ENCODE data around the gene MYOCOS. TPM values are rescaled to one million over a fixed set of nuclear protein-coding genes. Genes with fewer than 3 reads are reported as not detected.

The MYOCOS gene
- total and polyA plus RNA-seq, 2 of the 4 experiments (the other 2 are of a cell fraction) = not detected

- Histone ChIP-seq H3K4me2 (ENCODE audit: low read depth, low read length) (no peak overlapping the region), H3K18ac (ENCODE audit: low read depth, low read length) (no peak overlapping the region), H3K27ac (ENCODE audit: insufficient read depth, low read length) (no peak overlapping the region), H3K36me3 (ENCODE audit: control insufficient read depth, insufficient read depth, low read length) (no peaks in the 10 kb centered on the region), H2AK5ac (ENCODE audit: low read depth, low read length) (no peak overlapping the region), H4K8ac (ENCODE audit: low read depth in 2 of 2, low read length in 2 of 2) (no peak overlapping the region), H3K4me1 (ENCODE audit: control insufficient read depth, insufficient read depth, low read length) (no peaks in the 10 kb centered on the region), H2AK9ac (replicated peaks; ENCODE audit: low read depth, low read length, poor library complexity) (no peak overlapping the region), H3K27me3 (ENCODE audit: control insufficient read depth, insufficient read depth, low read length) (peaks cover 1% of the 10 kb centered on the region), H3K23ac (ENCODE audit: low read depth, low read length) (no peak overlapping the region), H2BK5ac (ENCODE audit: low read depth, low read length, poor library complexity, severe bottlenecking) (no peak overlapping the region), H3K14ac (replicated peaks; ENCODE audit: low read depth, low read length) (no peak overlapping the region), H2BK120ac (ENCODE audit: low read depth, low read length) (no peak overlapping the region), H2BK20ac (ENCODE audit: low read depth, low read length) (no peak overlapping the region), H3K56ac (ENCODE audit: extremely low read depth, insufficient read depth, low read length) (no peak overlapping the region), H4K20me1 (ENCODE audit: insufficient read depth, low read length) (no peaks in the 10 kb centered on the region), H4K91ac (ENCODE audit: insufficient read depth, low read depth, low read length) (no peak overlapping the region), H3K9me1 (ENCODE audit: insufficient read depth, low read length) (no peaks in the 10 kb centered on the region), H2BK15ac (ENCODE audit: low read depth, low read length) (no peak overlapping the region), H3K4me3 (ENCODE audit: insufficient read depth, low read depth, low read length) (no peak overlapping the region), H2AFZ (replicated peaks; ENCODE audit: low read length, poor library complexity) (peak overlapping the region; percentile 14), H4K5ac (ENCODE audit: low read depth, low read length) (no peak overlapping the region), H3K4ac (ENCODE audit: low read depth, low read length) (no peak overlapping the region), H3K79me1 (ENCODE audit: low read depth in 1 of 2, low read length in 2 of 2) (no peaks in the 10 kb centered on the region), H3K9me3 (ENCODE audit: control insufficient read depth, insufficient read depth, low read length) (no peaks in the 10 kb centered on the region), H3K9ac (ENCODE audit: low read depth, low read length) (no peak overlapping the region)
- no peak for TF ChIP-seq MXI1 (IDR thresholded peaks at IDR 0.05; ENCODE audit: borderline replicate concordance, low read depth, low read length)
- TF ChIP-seq USF2 (IDR thresholded peaks at IDR 0.05; ENCODE audit: low read depth, low read length) = no peak
- no peak for TF ChIP-seq CTCF (conservative IDR thresholded peaks at IDR 0.05; ENCODE audit: low read depth, low read length)
- TF ChIP-seq RFX5 (IDR thresholded peaks at IDR 0.05; ENCODE audit: low read depth, low read length) = no peak
- TF ChIP-seq NFE2L2 (IDR thresholded peaks at IDR 0.05; ENCODE audit: low read depth, low read length) = no peak
- TF ChIP-seq BHLHE40 (IDR thresholded peaks at IDR 0.05; ENCODE audit: low read depth, low read length) = no peak
- TF ChIP-seq MAZ (IDR thresholded peaks at IDR 0.05; ENCODE audit: borderline replicate concordance, low read depth, low read length) = no peak
- no peak for TF ChIP-seq ELK1 (IDR thresholded peaks at IDR 0.05; ENCODE audit: borderline replicate concordance, low read depth, low read length)
- no peak for TF ChIP-seq FOS (IDR thresholded peaks at IDR 0.05; ENCODE audit: low read depth, low read length)
- no peak for TF ChIP-seq SMC3 (IDR thresholded peaks at IDR 0.05; ENCODE audit: low read depth, low read length)
- TF ChIP-seq POLR2A (IDR thresholded peaks at IDR 0.05; ENCODE audit: low read depth, low read length) = no peak
- TF ChIP-seq CEBPB (IDR thresholded peaks at IDR 0.05; ENCODE audit: low read depth, low read length) = no peak
- dilution Hi-C loops (cut with HindIII; ENCODE audit: low sequenced_read_pairs, unreplicated experiment) (no loop called here), intact Hi-C loops (cut with micrococcal nuclease) (no loop called here), in situ Hi-C loops (cut with MboI; ENCODE audit: low sequenced_read_pairs) (no loop called here)
- CTCF ChIA-PET = no interaction called here
- POLR2A ChIA-PET (ENCODE audit: unreplicated experiment) = interaction anchor here (0.6 kb wide), 1 partner anchor 82 kb away, joined by 4 read pairs; no protein-coding TSS in a partner anchor
- no peak for ATAC-seq (ENCODE audit: low read depth)
- WGBS, 2 experiments (ENCODE audit: extremely low coverage in 2 of 2, insufficient read length in 1 of 2) = 100% methylated on average over 1 of the region's 5 CpGs; no CpG with 5 or more reads in 1 of the 2 experiments
- BruUV-seq (replicated peaks) = no TSS peak
- no peak for DNase-seq
These were observed 39.1 kb downstream of the MYOCOS start for GRCh38 chr1:171661076-171661650.

Measured in IMR-90 (cell line).